ENCODE results near the gene SLC13A2.

SLC13A2 gene

DNA sequence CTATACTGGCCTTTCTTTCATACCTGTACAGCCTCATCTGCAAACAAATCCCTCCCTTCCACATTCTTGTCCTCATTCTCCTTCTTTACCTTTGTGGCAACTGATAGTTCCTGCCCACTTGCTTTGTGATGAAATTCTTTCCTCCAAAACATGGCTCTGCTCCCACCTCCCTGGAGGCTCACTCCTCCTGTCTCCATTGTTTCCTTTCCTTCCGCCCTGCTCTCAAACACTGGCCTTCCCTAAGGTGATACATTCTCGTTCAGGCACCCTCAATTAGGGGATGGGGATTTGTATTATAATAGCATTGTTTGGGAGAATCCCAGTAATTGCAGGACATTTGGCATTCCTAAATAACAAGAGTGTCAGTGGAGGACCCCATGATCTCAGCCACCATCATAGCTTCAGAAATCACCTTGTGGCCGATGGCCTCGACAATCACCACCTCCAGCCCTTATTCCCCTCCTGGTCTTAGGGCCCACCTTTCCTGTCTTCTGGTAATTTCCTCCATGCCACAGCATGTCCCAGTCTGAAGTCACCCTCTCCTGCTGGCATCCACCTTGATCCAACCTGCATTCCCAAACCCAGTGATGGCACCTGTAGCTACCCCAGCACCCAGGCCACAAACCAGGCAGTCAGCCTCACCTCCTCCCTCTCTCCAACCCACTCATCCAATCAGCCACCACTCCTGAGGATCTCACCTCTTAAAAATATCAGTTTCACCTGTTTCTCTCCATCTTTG is 71.1 kb downstream of the SLC13A2 start:
- DNase-seq: no peak
- intact Hi-C loops (cut with DNase I): no loop called here

GRCh38 chr17:28545141-28545503 is 71.7 kb downstream of the SLC13A2 start:
- no peak for DNase-seq
- intact Hi-C loops (cut with DNase I): no loop called here

GRCh38 chr17:28545787-28546415 is 72.5 kb downstream of the SLC13A2 start:
- DNase-seq: no peak
- intact Hi-C loops (cut with DNase I): no loop called here

- intact Hi-C loops (cut with DNase I): no loop called here
- no peak for DNase-seq
Measured at GRCh38 chr17:28547096-28547622, 73.7 kb downstream of the SLC13A2 start.

All from head of caudate nucleus (tissue), 42 donors.